SK-N-MC (cell line): ENCODE data around the gene GTF2B.
A peak's percentile ranks its signal among the peaks of the same experiment; 100 is the strongest.
"Not testable (repeated sequence)": the region's sequence is repeated elsewhere in the genome, so short reads cannot be mapped to it uniquely, and the experiment has no call there.

Experiments
- DNase-seq: peaks from one replicate; pipeline ENCODE4 v3.0.0-alpha.2; 2011; ENCODE audit warnings: low read depth, low spot score
- H3K27ac ChIP-seq: fragments of 200-600 bp; sonication (generic); 2 replicates; pipeline ENCODE4 v1.5.1; 2016; ENCODE audit warnings: mixed run types
- H3K36me3 ChIP-seq: fragments of 200-600 bp; sonication (generic); 2 replicates; pipeline ENCODE4 v1.6.1; 2017; ENCODE audit warnings: antibody characterized with exemption, low read length, mixed read lengths; ENCODE audit not compliant: insufficient read depth
- H3K4me3 ChIP-seq: fragments of 200-600 bp; sonication (generic); 2 replicates; pipeline ENCODE4 v1.5.1; 2016
- H3K9ac ChIP-seq: fragments of 200-600 bp; sonication (generic); 2 replicates; pipeline ENCODE4 v1.8.0; 2017; ENCODE audit warnings: mixed run types, mixed read lengths; ENCODE audit not compliant: insufficient read length
- H3K9me3 ChIP-seq: fragments of 200-600 bp; sonication (generic); 2 replicates; pipeline ENCODE4 v1.6.1; 2017; ENCODE audit warnings: low read depth, mild to moderate bottlenecking, antibody characterized with exemption, low read length, moderate library complexity, mixed read lengths
- EZH2 ChIP-seq: fragments of 200-600 bp; sonication (generic); IDR thresholded peaks from one replicate; pipeline ENCODE4 v1.6.1; 2017; ENCODE audit warnings: antibody characterized with exemption
- FOXP2 ChIP-seq: optimal IDR thresholded peaks from 2 replicates; pipeline ENCODE3; 2011; ENCODE audit warnings: mild to moderate bottlenecking, moderate library complexity; ENCODE audit not compliant: insufficient read depth; ENCODE audit errors: extremely low read length, control extremely low read depth
- POLR2AphosphoS5 ChIP-seq: IDR thresholded peaks from 2 replicates; pipeline ENCODE4 v1.6.1; 2012; ENCODE audit warnings: mild to moderate bottlenecking, low read depth, low read length, borderline replicate concordance

Gene GTF2B

DNA sequence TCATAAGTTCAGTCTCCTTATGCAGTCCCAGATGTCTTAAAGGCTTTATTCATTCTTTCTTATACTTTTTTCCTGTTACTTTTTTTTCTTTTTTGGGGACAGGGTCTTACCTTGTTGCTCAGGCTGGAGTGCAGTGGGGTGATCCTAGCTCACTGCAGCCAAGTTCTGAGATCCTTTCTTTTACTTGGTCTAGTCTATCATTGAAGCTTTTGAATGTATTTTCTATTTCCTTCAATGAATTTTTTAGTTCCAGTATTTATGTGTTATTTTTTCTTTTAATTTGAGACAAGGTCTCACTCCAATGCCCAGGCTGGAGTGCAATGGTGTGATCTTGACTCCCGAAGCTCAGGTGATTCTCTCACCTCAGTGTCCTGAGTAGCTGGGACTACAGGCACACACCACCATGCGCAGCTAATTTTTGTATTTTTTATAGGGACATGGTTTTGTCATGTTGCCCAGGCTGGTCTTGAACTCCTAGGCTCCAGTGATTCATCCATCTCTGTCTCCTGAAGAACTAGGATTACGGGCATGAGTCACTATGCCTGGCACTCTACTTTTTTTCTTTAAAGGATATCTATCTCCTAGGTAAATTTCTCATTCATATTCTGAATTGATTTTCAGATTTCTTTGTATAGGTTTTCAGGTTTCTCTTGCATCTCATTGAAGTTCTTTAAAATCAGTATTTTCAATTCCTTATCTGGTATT lies 26.1 kb upstream of the GTF2B start:
- Histone ChIP-seq H3K9me3 (peaks cover 8% of the 10 kb centered on the region; the same call in 1 of the 2 replicates), H3K9ac (no peak overlapping the region), H3K4me3 (no peak overlapping the region), H3K36me3 (peaks cover 21% of the 10 kb centered on the region), H3K27ac (no peak overlapping the region)
- DNase-seq = no peak
- no peak for TF ChIP-seq POLR2AphosphoS5
- no peak for TF ChIP-seq EZH2
- no peak for TF ChIP-seq FOXP2

DNA sequence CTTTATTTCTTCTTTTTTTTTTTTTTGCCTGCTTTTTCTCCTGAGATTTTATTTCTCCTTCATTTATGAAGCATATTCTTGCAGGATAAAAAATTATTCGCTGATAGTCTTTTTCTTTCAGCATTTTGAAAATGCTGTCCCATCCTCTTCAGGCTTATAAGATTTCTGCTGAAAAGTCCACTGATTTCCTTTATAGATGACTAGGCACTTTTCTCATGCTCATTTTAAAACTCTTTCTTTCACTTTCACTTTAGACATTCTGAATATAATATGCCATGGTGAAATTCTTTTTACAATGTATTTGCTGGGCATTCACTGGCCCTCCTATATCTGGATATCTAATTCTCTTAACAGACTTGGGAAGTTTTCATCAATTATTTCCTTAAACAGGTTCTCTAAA lies 25.5 kb upstream of the GTF2B start:
- Histone ChIP-seq H3K9ac (no peak overlapping the region), H3K9me3 (peaks cover 8% of the 10 kb centered on the region; the same call in 1 of the 2 replicates), H3K4me3 (no peak overlapping the region), H3K27ac (no peak overlapping the region), H3K36me3 (peaks cover 21% of the 10 kb centered on the region; the same call in 1 of the 2 replicates)
- no peak for TF ChIP-seq FOXP2
- no peak for TF ChIP-seq POLR2AphosphoS5
- TF ChIP-seq EZH2 = no peak
- no peak for DNase-seq

DNA sequence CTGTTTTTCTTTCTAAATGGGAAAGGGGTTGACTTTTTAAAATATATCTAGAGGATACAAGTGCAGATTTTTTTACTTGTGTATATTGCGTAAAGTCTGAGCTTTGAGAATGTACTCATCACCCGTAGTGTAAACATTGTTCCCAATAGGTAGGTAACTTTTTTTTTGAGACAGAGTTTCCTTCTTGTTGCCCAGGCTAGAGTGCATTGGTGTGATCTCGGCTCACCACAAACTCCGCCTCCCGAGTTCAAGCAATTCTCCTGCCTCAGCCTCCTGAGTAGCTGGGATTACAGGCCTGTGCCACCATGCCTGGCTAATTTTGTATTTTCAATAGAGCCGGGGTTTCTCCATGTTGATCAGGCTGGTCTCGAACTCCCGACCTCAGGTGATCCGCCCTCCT lies 20.4 kb upstream of the GTF2B start:
- not testable (repeated sequence) for H3K4me3 ChIP-seq, H3K27ac ChIP-seq, DNase-seq, H3K36me3 ChIP-seq, H3K9me3 ChIP-seq, H3K9ac ChIP-seq

GRCh38 chr1:88911161-88911560 lies 19.8 kb upstream of the GTF2B start:
- Histone ChIP-seq H3K9ac (no peak overlapping the region), H3K27ac (no peak overlapping the region), H3K9me3 (0 out of 2 replicates have a peak, but pooled peaks cover under 1% of the 10 kb centered on the region), H3K4me3 (no peak overlapping the region), H3K36me3 (no peaks in the 10 kb centered on the region)
- no peak for DNase-seq
- TF ChIP-seq POLR2AphosphoS5 = no peak
- TF ChIP-seq FOXP2 = no peak
- TF ChIP-seq EZH2 = no peak

- TF ChIP-seq POLR2AphosphoS5 = no peak
- TF ChIP-seq EZH2 = no peak
- no peak for TF ChIP-seq FOXP2
- no peak for DNase-seq
- H3K36me3 ChIP-seq = no peaks in the 10 kb centered on the region
- no peak overlapping the region for H3K4me3 ChIP-seq
- H3K9me3 ChIP-seq = no peaks in the 10 kb centered on the region
- no peak overlapping the region for H3K9ac ChIP-seq
- H3K27ac ChIP-seq = no peak overlapping the region
These were observed 19.0 kb upstream of the GTF2B start for GRCh38 chr1:88910401-88910800.

- H3K4me3 ChIP-seq = no peak overlapping the region
- no peak overlapping the region for H3K27ac ChIP-seq
- DNase-seq = no peak
- H3K9ac ChIP-seq = no peak overlapping the region
- no peaks in the 10 kb centered on the region for H3K36me3 ChIP-seq
- no peaks in the 10 kb centered on the region for H3K9me3 ChIP-seq
- TF ChIP-seq POLR2AphosphoS5 (no peak), FOXP2 (no peak), EZH2 (no peak)
These were observed 9.5 kb upstream of the GTF2B start for GRCh38 chr1:88900883-88901282.

DNA sequence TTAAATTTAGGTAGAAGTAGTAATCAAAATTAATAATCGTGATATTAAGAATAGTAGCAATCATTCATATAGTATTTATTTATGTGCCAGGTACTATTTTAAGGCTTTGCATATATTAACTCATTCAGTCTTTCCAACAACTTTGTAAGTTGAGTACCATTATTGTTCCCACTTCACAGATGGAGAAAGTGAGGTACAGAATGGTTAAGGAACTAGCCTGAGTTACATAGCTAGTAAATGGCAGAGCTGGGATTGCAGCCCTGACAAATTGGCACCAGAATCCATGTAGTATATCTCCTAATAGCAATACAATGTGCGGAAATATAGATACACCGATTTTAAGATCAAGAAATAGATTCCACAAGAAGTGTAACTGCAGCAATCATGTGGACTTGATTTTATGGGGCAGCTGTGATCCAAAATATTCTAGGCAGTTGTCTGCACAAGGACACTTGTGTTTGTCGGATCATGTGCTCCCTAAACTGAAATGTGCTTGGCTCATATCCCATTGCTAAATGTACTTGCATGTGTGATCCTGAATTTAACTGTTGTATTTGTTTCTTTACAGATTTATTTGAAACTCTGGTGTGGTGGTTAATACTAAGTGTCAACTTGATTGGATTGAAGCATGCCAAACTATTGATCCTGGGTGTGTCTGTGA lies 5.8 kb upstream of the GTF2B start:
- H3K9me3 ChIP-seq = no peaks in the 10 kb centered on the region
- H3K4me3 ChIP-seq = no peak overlapping the region
- no peak overlapping the region for H3K27ac ChIP-seq
- no peak for DNase-seq
- H3K36me3 ChIP-seq = no peaks in the 10 kb centered on the region
- no peak overlapping the region for H3K9ac ChIP-seq
- TF ChIP-seq FOXP2 = no peak
- no peak for TF ChIP-seq POLR2AphosphoS5
- no peak for TF ChIP-seq EZH2

GRCh38 chr1:88892357-88892877 lies 1.1 kb upstream of the GTF2B start:
- H3K9ac ChIP-seq = no peak overlapping the region
- peak overlapping the region; percentile 93; the same call in 1 of the 2 replicates for H3K4me3 ChIP-seq
- peaks cover 4% of the 10 kb centered on the region for H3K36me3 ChIP-seq
- no peak for DNase-seq
- no peak overlapping the region for H3K27ac ChIP-seq
- H3K9me3 ChIP-seq = no peaks in the 10 kb centered on the region
- TF ChIP-seq POLR2AphosphoS5 (no peak), FOXP2 (no peak), EZH2 (no peak)
